GM12878 (cell line): Measurements from ENCODE around the gene KRT33A. TPM values are rescaled to one million over a fixed set of nuclear protein-coding genes. Genes with fewer than 3 reads are reported as not detected.

ENCODE experiments used
- ATAC-seq: fragments of 200-7000 bp; cut with Tn5 transposase; 3 replicates; pipeline ENCODE4 v1.9.1; 2020; ENCODE audit warnings: mild to moderate bottlenecking, moderate library complexity
- BruUV-seq: library from RNA; stranded (reverse); fragments of 400-500 nt; replicated peaks from 2 replicates; lab custom pipeline; 2021; lab: Mats Ljungman, UMichigan
- CTCF ChIA-PET: fragments of 300-600 bp; sonication (Branson Sonifier 250); formaldehyde crosslinking; extraction: SDS; loops from one replicate; lab custom pipeline; 2021; ENCODE audit warnings: inconsistent platforms; lab: Yijun Ruan, JAX
- POLR2A ChIA-PET: fragments of 350-600 bp; formaldehyde crosslinking; extraction: SDS; loops from one replicate; lab custom pipeline; 2021; ENCODE audit warnings: inconsistent platforms; lab: Charles Lee
- RAD21 ChIA-PET: fragments of 300-600 bp; sonication (Branson Sonifier 250); formaldehyde crosslinking; loops from one replicate; lab custom pipeline; 2023; ENCODE audit warnings: antibody characterized with exemption; ENCODE audit not compliant: unreplicated experiment; lab: Charles Lee
- SMC1A ChIA-PET: fragments of 300-600 bp; sonication (Branson Sonifier 250); formaldehyde crosslinking; loops from one replicate; lab custom pipeline; 2023; ENCODE audit not compliant: unreplicated experiment, uncharacterized antibody; lab: Charles Lee
- DNase-seq: peaks from one replicate; pipeline ENCODE4 v3.0.0-alpha.2; 2011; ENCODE audit warnings: low read depth, low spot score
- FAIRE-seq: peaks from 3 replicates; lab custom pipeline; 2011; peaks lifted over from hg19 to GRCh38; lab: Jason Lieb, UNC
- H2AFZ ChIP-seq: 2 replicates; pipeline ENCODE4 v1.6.0; 2011; ENCODE audit warnings: low read depth, low read length, control low read depth; ENCODE audit not compliant: control insufficient read depth
- H3K27ac ChIP-seq: 2 replicates; pipeline ENCODE4 v1.5.1; 2011; ENCODE audit warnings: control low read depth; ENCODE audit not compliant: control insufficient read depth, insufficient read depth
- H3K27me3 ChIP-seq, 2 experiments: replicated peaks in 1 of 2; 2 replicates each; pipeline versions ENCODE4 v1.6.0 to v1.6.1; 2011; ENCODE audit warnings: low read length in 1 of 2; ENCODE audit not compliant: control insufficient read depth in 2 of 2, insufficient read depth in 2 of 2
- H3K36me3 ChIP-seq, 2 experiments: 2 replicates each; pipeline ENCODE4 v1.5.1; 2011; ENCODE audit warnings: low read length in 1 of 2; ENCODE audit not compliant: control insufficient read depth in 2 of 2, insufficient read depth in 2 of 2
- H3K4me1 ChIP-seq: 2 replicates; pipeline ENCODE4 v1.6.1; 2011; ENCODE audit warnings: mild to moderate bottlenecking, low read length, moderate library complexity, mixed read lengths; ENCODE audit not compliant: control insufficient read depth, insufficient read depth
- H3K4me2 ChIP-seq: 2 replicates; pipeline ENCODE4 v1.6.0; 2011; ENCODE audit warnings: control low read depth; ENCODE audit not compliant: control insufficient read depth, insufficient read depth
- H3K4me3 ChIP-seq: fragments of 200-600 bp; sonication (generic); 2 replicates; pipeline ENCODE4 v1.5.1; 2016
- H3K79me2 ChIP-seq: 2 replicates; pipeline ENCODE4 v1.6.0; 2011; ENCODE audit warnings: low read length; ENCODE audit not compliant: control insufficient read depth, insufficient read depth
- H3K9ac ChIP-seq: 2 replicates; pipeline ENCODE4 v1.8.0; 2011; ENCODE audit warnings: low read length, control low read depth, mixed read lengths; ENCODE audit not compliant: control insufficient read depth, insufficient read depth
- H3K9me3 ChIP-seq: replicated peaks from 3 replicates; pipeline ENCODE4 v1.5.1; 2011; ENCODE audit warnings: mild to moderate bottlenecking, low read length; ENCODE audit not compliant: control insufficient read depth, insufficient read depth
- H4K20me1 ChIP-seq: 2 replicates; pipeline ENCODE4 v1.6.0; 2011; ENCODE audit not compliant: control insufficient read depth, insufficient read depth
- BACH1 ChIP-seq: fragments of 450-650 bp; IDR thresholded peaks from 2 replicates; pipeline ENCODE4 v1.6.1; 2017; ENCODE audit warnings: mild to moderate bottlenecking, borderline replicate concordance
- EZH2 ChIP-seq: IDR thresholded peaks from 2 replicates; pipeline ENCODE4 v1.6.1; 2012; ENCODE audit warnings: low read depth, mild to moderate bottlenecking, control low read depth, inconsistent platforms, low read length, borderline replicate concordance; ENCODE audit not compliant: control insufficient read depth
- FOS ChIP-seq: IDR thresholded peaks from 3 replicates; pipeline ENCODE4 v1.6.1; 2011; ENCODE audit warnings: borderline replicate concordance; ENCODE audit not compliant: insufficient read length; ENCODE audit errors: extremely low read depth
- IKZF1 ChIP-seq: fragments of 450-650 bp; conservative IDR thresholded peaks from 2 replicates; pipeline ENCODE4 v1.6.1; 2017; ENCODE audit warnings: antibody characterized with exemption, mild to moderate bottlenecking
- KAT2A ChIP-seq: conservative IDR thresholded peaks from 2 replicates; pipeline ENCODE4 v1.6.1; 2011; ENCODE audit warnings: low read depth, low read length; ENCODE audit not compliant: control insufficient read depth
- MTA2 ChIP-seq: fragments of 450-650 bp; IDR thresholded peaks from 2 replicates; pipeline ENCODE4 v1.6.1; 2016; ENCODE audit warnings: low read depth, mild to moderate bottlenecking, moderate library complexity
- NFXL1 ChIP-seq: fragments of 450-650 bp; IDR thresholded peaks from 2 replicates; pipeline ENCODE4 v1.6.1; 2017; ENCODE audit warnings: antibody characterized with exemption, mild to moderate bottlenecking, borderline replicate concordance
- SIN3A ChIP-seq: IDR thresholded peaks from 2 replicates; pipeline ENCODE4 v1.6.1; 2012; ENCODE audit warnings: low read depth, low read length, improper control_type of control experiment
- ZNF24 ChIP-seq: fragments of 450-650 bp; IDR thresholded peaks from 2 replicates; pipeline ENCODE4 v1.6.1; 2017; ENCODE audit warnings: antibody characterized with exemption, mild to moderate bottlenecking
- WGBS: methylation state at CpG from one replicate; pipeline ENCODE4 v1.1.6; 2016; ENCODE audit warnings: low lambda C conversion rate; ENCODE audit not compliant: insufficient replicate concordance, insufficient coverage; ENCODE audit errors: missing lambda C conversion rate; 5-methylcytosine and 5-hydroxymethylcytosine counted together
- in situ Hi-C: fragments of 300-500 bp; cut with MboI; formaldehyde crosslinking; loops from 9 replicates; pipeline ENCODE4 v1.14.3; 2018; ENCODE audit warnings: mixed read lengths
- intact Hi-C: fragments of 100-400 bp; cut with micrococcal nuclease; formaldehyde crosslinking; loops from one replicate; pipeline ENCODE4 v1.14.2; 2022; ENCODE audit not compliant: unreplicated experiment
- polyA plus RNA-seq, 11 experiments: library from polyadenylated mRNA; depleted of rRNA in 4 of 11; unstranded in 6 of 11; stranded (reverse) in 5 of 11; fragments of >200 nt; fragmentation: Nextera tagmentation in 4 of 11; fragmentation: Illumina TruSeq in 1 of 11; extraction: Ambion mirVana in 4 of 11; extraction: Trizol in 1 of 11; gene quantifications; 1 replicate in 1 of 11; 2 replicates in 10 of 11; pipeline versions ENCODE4 v1.2.1 to v1.2.3, GENCODE V29; 2011 to 2016; ENCODE audit warnings: inconsistent platforms in 2 of 11, missing spikeins in 2 of 11, low read depth in 1 of 11
- total RNA-seq, 4 experiments: library from RNA; depleted of rRNA in 3 of 4; stranded (reverse); fragments of >200 nt in 3 of 4; fragmentation: Illumina TruSeq in 1 of 4; extraction: Trizol in 1 of 4; gene quantifications; 2 replicates each; pipeline versions ENCODE4 v1.2.1 to v1.2.3, GENCODE V29; 2013 to 2021
- TF ChIP-seq, protein P1 (sequence below): fragments of 450-650 bp; IDR thresholded peaks from 2 replicates; pipeline ENCODE4 v1.6.1; 2016; ENCODE audit warnings: mild to moderate bottlenecking, moderate library complexity, borderline replicate concordance
- TF ChIP-seq, protein P2 (sequence below): fragments of 450-650 bp; IDR thresholded peaks from 2 replicates; pipeline ENCODE4 v1.6.1; 2017; ENCODE audit warnings: mild to moderate bottlenecking, low read depth, inconsistent platforms; ENCODE audit not compliant: poor library complexity, severe bottlenecking
- TF ChIP-seq, protein P3 (sequence below): fragments of 150-350 bp; IDR thresholded peaks from 2 replicates; pipeline ENCODE4 v1.6.1; 2014; ENCODE audit warnings: mild to moderate bottlenecking, low read depth, low read length

KRT33A gene
- total and polyA plus RNA-seq, 10 of the 15 experiments (the other 5 are each of a cell fraction or from before 2014, with no cell fraction given), result not detected

DNA sequence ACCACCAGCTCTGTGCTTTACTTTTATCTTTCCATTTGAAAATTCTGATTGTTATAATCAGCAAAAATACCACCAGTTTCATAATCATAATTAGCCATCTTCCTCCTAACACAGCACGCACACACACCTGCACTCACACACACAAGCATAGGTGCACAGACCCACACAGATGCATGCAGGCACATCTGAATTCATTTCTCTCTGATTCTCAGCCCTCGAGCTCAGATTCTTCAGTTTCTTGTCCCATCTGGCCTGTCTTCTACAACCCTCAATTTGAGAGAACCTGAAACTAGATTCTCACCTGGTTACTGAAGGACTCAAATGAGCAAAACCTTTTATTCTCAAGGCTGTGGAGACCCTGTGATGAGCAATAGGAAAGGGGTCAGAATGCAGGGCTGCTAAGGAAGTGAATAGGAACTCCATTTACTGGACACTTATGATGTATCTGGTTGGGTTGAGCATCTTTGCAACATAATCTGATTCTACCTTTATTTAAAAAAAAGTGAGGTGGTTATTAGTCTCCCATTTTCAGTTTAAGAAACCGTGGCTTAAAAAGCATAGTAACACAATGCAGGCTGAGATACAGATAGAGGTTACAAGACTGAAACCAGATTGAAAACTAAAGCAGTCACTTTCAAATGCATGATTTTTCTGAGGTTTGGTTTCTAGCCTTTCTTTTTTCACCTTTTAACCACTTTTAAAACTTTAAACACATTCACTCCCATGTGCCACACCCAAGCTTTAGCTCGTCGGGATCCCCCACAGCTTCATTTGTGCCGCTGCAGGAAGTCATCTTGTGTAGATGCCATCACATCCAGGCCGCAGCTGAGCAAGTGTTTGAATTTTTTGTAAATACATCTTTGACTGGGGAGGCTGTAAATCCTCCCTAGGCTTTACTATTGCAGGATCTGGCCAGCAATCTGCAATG lies 9.4 kb downstream of the KRT33A start:
- WGBS, result 5% methylated on average over 7 of the region's 7 CpGs
- DNase-seq (peak; percentile 41), ATAC-seq (peak; percentile 63)

More for the DNA sequence above, 9.4 kb downstream of the KRT33A start:
- no peaks in the 10 kb centered on the region for H3K27me3 ChIP-seq
- POLR2A ChIA-PET, result interaction anchor here (0.6 kb wide), 1 partner anchor 91 kb away, joined by 4 read pairs; no protein-coding TSS in a partner anchor
- peak overlapping the region; percentile 19; the same call in 1 of the 2 replicates for H3K4me2 ChIP-seq
- RAD21 ChIA-PET, result interaction anchor here (2.4 kb wide), 1 partner anchor 20 kb away, joined by 8 read pairs; no protein-coding TSS in a partner anchor
- no TSS peak for BruUV-seq
- peaks cover 28% of the 10 kb centered on the region for H3K4me1 ChIP-seq
- H3K36me3 ChIP-seq, result no peaks in the 10 kb centered on the region; a peak in 1 of 4 replicates
- CTCF ChIA-PET, result interaction anchor here (1.3 to 2.6 kb wide), 3 partner anchors 19 to 322 kb away, joined by 4 to 6 read pairs (median 4); no protein-coding TSS in a partner anchor
- H3K9ac ChIP-seq, result no peak overlapping the region
- H3K27ac ChIP-seq, result peak overlapping the region; percentile 37; the same call in 1 of the 2 replicates
- H2AFZ ChIP-seq, result no peak overlapping the region
- H3K79me2 ChIP-seq, result no peaks in the 10 kb centered on the region
- H4K20me1 ChIP-seq, result no peaks in the 10 kb centered on the region; the same call in 1 of the 2 replicates
- TF ChIP-seq BACH1 (no peak), MTA2 (0 out of 2 replicates have a peak, but pooled peaks have one; percentile 4), FOS (no peak), KAT2A (no peak), SIN3A (no peak), EZH2 (no peak), IKZF1 (no peak), NFXL1 (no peak), ZNF24 (peak; percentile 44; the same call in 1 of the 2 replicates)
- TF ChIP-seq, protein P1, sequence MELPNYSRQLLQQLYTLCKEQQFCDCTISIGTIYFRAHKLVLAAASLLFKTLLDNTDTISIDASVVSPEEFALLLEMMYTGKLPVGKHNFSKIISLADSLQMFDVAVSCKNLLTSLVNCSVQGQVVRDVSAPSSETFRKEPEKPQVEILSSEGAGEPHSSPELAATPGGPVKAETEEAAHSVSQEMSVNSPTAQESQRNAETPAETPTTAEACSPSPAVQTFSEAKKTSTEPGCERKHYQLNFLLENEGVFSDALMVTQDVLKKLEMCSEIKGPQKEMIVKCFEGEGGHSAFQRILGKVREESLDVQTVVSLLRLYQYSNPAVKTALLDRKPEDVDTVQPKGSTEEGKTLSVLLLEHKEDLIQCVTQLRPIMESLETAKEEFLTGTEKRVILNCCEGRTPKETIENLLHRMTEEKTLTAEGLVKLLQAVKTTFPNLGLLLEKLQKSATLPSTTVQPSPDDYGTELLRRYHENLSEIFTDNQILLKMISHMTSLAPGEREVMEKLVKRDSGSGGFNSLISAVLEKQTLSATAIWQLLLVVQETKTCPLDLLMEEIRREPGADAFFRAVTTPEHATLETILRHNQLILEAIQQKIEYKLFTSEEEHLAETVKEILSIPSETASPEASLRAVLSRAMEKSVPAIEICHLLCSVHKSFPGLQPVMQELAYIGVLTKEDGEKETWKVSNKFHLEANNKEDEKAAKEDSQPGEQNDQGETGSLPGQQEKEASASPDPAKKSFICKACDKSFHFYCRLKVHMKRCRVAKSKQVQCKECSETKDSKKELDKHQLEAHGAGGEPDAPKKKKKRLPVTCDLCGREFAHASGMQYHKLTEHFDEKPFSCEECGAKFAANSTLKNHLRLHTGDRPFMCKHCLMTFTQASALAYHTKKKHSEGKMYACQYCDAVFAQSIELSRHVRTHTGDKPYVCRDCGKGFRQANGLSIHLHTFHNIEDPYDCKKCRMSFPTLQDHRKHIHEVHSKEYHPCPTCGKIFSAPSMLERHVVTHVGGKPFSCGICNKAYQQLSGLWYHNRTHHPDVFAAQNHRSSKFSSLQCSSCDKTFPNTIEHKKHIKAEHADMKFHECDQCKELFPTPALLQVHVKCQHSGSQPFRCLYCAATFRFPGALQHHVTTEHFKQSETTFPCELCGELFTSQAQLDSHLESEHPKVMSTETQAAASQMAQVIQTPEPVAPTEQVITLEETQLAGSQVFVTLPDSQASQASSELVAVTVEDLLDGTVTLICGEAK, result no peak
- TF ChIP-seq, protein P2, sequence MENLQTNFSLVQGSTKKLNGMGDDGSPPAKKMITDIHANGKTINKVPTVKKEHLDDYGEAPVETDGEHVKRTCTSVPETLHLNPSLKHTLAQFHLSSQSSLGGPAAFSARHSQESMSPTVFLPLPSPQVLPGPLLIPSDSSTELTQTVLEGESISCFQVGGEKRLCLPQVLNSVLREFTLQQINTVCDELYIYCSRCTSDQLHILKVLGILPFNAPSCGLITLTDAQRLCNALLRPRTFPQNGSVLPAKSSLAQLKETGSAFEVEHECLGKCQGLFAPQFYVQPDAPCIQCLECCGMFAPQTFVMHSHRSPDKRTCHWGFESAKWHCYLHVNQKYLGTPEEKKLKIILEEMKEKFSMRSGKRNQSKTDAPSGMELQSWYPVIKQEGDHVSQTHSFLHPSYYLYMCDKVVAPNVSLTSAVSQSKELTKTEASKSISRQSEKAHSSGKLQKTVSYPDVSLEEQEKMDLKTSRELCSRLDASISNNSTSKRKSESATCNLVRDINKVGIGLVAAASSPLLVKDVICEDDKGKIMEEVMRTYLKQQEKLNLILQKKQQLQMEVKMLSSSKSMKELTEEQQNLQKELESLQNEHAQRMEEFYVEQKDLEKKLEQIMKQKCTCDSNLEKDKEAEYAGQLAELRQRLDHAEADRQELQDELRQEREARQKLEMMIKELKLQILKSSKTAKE, result no peak
- TF ChIP-seq, protein P3, sequence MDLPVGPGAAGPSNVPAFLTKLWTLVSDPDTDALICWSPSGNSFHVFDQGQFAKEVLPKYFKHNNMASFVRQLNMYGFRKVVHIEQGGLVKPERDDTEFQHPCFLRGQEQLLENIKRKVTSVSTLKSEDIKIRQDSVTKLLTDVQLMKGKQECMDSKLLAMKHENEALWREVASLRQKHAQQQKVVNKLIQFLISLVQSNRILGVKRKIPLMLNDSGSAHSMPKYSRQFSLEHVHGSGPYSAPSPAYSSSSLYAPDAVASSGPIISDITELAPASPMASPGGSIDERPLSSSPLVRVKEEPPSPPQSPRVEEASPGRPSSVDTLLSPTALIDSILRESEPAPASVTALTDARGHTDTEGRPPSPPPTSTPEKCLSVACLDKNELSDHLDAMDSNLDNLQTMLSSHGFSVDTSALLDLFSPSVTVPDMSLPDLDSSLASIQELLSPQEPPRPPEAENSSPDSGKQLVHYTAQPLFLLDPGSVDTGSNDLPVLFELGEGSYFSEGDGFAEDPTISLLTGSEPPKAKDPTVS, result no peak
- SMC1A ChIA-PET, result interaction anchor here (1.7 kb wide), 1 partner anchor 738 kb away, joined by 3 read pairs; no protein-coding TSS in a partner anchor
- in situ Hi-C loops (no loop called here), intact Hi-C loops (no loop called here)
- 0 out of 2 replicates have a peak overlapping the region, but pooled peaks have one; percentile 5 for H3K4me3 ChIP-seq
- peaks cover 4% of the 10 kb centered on the region; the same call in 2 of the 3 replicates for H3K9me3 ChIP-seq
- peak; percentile 23 for FAIRE-seq
